Upper lobe of left lung (tissue), 4 donors: ENCODE data around the gene ECPAS.

Source experiments
- POLR2A ChIP-seq, 4 donors: fragments of 450-650 bp; IDR thresholded peaks; one replicate each; pipeline ENCODE4 v1.5.1; 2016 to 2017; ENCODE audit warnings: antibody characterized with exemption in 4 of 4, mild to moderate bottlenecking in 2 of 4
- POLR2AphosphoS5 ChIP-seq, 2 donors: sonication (generic); formaldehyde crosslinking; IDR thresholded peaks; one replicate each; pipeline ENCODE4 v1.5.1; 2017; ENCODE audit warnings: antibody characterized with exemption in 2 of 2
- TF ChIP-seq, protein P1 (sequence below), 6 experiments: fragments of 450-650 bp in 4 of 6; fragments of 200-600 bp in 2 of 6; sonication (generic) in 2 of 6; IDR thresholded peaks; one replicate each; pipeline ENCODE4 v1.5.1; 2016 to 2019; ENCODE audit warnings: antibody characterized with exemption in 6 of 6

DNA sequence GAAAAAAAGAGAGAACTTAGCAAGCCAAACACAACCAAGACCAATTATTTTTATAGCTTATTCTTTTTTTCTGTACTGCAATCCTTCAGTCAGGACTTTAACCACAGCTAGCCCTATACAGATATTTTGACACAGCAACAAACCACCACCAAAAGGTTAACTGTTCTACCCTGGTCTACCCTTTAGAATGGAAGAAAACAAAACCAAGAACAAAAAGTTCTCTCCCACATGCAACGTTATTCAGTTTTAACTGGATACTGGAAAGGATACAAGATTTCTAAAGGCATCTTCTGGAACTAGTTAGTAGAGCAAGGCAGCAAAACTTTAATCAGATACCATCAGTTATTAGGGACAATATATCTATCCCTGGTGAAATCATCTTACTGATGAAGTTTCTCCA is 32.6 kb downstream of the ECPAS start:
- TF ChIP-seq, protein P1, sequence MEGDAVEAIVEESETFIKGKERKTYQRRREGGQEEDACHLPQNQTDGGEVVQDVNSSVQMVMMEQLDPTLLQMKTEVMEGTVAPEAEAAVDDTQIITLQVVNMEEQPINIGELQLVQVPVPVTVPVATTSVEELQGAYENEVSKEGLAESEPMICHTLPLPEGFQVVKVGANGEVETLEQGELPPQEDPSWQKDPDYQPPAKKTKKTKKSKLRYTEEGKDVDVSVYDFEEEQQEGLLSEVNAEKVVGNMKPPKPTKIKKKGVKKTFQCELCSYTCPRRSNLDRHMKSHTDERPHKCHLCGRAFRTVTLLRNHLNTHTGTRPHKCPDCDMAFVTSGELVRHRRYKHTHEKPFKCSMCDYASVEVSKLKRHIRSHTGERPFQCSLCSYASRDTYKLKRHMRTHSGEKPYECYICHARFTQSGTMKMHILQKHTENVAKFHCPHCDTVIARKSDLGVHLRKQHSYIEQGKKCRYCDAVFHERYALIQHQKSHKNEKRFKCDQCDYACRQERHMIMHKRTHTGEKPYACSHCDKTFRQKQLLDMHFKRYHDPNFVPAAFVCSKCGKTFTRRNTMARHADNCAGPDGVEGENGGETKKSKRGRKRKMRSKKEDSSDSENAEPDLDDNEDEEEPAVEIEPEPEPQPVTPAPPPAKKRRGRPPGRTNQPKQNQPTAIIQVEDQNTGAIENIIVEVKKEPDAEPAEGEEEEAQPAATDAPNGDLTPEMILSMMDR (IDR thresholded peaks at IDR 0.05): no peak
- TF ChIP-seq POLR2AphosphoS5 (IDR thresholded peaks at IDR 0.05): no peak
- no peak for TF ChIP-seq POLR2A (IDR thresholded peaks at IDR 0.05)
